Central memory CD8-positive, alpha-beta T cell (primary cell): Measurements from ENCODE around the gene CADPS.

Experiments used
- ATAC-seq: fragments of 150-1000 bp; cut with Tn5 transposase; replicated peaks from 2 replicates; pipeline ENCODE4 v1.10.0; 2022; ENCODE audit warnings: mild to moderate bottlenecking, moderate FRiP score, moderate number of reproducible peaks; ENCODE audit not compliant: poor library complexity, severe bottlenecking; ENCODE audit errors: extremely low read depth
- DNase-seq, 2 donors: peaks; one replicate each; pipeline ENCODE4 v3.0.0; 2021; ENCODE audit warnings: low spot score in 2 of 2
- H3K27ac Mint-ChIP-seq: one replicate; pipeline ENCODE4 v1.8.0; 2022; ENCODE audit warnings: low read depth, mild to moderate bottlenecking, moderate library complexity, mixed read lengths
- H3K27me3 Mint-ChIP-seq: one replicate; pipeline ENCODE4 v1.8.0; 2022; ENCODE audit warnings: mixed read lengths
- H3K36me3 Mint-ChIP-seq: one replicate; pipeline ENCODE4 v1.8.0; 2022; ENCODE audit warnings: mild to moderate bottlenecking, moderate library complexity, mixed read lengths; ENCODE audit not compliant: insufficient read depth
- H3K4me1 Mint-ChIP-seq: one replicate; pipeline ENCODE4 v1.8.0; 2022; ENCODE audit warnings: mixed read lengths
- H3K4me3 Mint-ChIP-seq: one replicate; pipeline ENCODE4 v1.8.0; 2022; ENCODE audit warnings: mild to moderate bottlenecking, moderate library complexity, mixed read lengths
- H3K9me3 Mint-ChIP-seq: one replicate; pipeline ENCODE4 v1.8.0; 2022; ENCODE audit warnings: mixed read lengths

CADPS gene

DNA sequence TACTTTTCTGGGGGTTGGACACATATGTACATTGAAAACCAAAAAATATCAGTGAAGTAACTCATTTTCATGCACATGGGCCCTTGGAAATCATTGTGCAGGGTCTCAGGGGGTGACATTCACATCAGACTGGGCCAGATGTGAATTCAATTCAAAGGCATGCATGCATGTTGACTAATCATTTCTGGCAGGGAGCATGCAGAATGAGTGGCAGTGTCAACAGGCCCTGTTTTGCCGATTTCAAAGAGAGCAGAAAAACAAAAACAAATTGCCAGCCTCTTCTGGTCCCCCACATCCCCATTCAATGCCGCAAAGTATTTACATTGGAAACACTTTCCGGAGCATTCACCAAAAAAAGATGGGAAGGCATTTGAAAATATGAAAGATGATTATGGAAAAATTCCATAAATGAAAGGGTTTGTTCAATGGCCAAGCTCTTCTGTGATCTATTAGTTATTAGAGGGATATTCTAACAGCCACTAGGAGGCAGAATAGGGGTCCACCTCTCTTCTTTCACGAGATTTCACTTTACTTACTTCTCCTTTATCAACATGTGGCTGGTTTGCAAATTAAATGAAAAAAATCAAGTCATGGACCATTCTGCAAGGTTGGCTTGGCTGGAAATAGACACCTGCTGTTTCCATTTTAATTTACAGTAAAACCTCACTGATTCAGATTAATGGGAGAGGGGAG is 382.0 kb downstream of the CADPS start:
- no peaks in the 10 kb centered on the region for H3K27me3 Mint-ChIP-seq
- no peak for ATAC-seq
- H3K4me3 Mint-ChIP-seq = no peak overlapping the region
- H3K36me3 Mint-ChIP-seq = no peaks in the 10 kb centered on the region
- peaks cover 7% of the 10 kb centered on the region for H3K9me3 Mint-ChIP-seq
- no peak for DNase-seq
- no peaks in the 10 kb centered on the region for H3K4me1 Mint-ChIP-seq
- no peak overlapping the region for H3K27ac Mint-ChIP-seq

DNA sequence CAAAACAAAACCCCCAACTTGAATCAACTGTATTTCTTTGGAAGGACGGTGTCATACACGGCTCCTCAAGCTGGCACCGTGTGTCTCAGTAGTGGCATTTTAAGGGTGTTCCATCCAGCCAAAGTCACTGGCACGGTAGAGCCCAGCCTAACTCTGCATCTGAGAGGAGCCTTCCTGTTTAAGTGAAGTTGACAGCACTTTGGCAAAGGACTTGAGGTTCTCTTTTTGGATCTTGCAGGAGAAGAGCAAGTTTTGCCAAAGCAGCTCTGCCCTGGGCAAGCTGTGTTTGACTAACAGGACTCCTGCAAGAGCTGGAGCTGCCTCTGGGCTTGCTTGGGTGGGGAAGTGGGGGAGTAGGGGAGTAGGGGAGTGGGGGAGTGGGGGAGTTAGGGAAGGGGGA is 392.3 kb downstream of the CADPS start:
- no peaks in the 10 kb centered on the region for H3K4me1 Mint-ChIP-seq
- no peak overlapping the region for H3K4me3 Mint-ChIP-seq
- H3K27me3 Mint-ChIP-seq = no peaks in the 10 kb centered on the region
- ATAC-seq (no peak), DNase-seq (no peak)
- no peak overlapping the region for H3K27ac Mint-ChIP-seq
- no peaks in the 10 kb centered on the region for H3K36me3 Mint-ChIP-seq
- peaks cover 10% of the 10 kb centered on the region for H3K9me3 Mint-ChIP-seq

DNA sequence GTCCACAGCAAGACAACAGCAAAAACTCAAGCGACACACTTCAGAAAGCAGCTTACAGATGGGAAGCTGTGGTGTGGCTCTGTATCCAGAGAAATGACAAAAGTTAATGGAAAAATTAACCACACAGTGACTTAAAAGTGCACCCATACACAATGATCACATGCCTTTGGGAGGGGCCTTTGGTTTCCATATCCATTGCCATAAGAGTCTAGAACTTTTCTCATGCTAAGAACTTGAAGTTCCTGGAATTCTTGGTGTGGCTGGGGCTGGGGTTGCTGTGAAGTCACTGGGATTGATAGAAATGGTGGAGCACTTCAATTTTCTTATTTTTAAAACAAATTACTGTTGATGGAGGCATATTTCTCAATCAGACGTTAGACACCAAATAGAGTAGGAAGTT is 393.3 kb downstream of the CADPS start:
- H3K4me1 Mint-ChIP-seq = no peaks in the 10 kb centered on the region
- ATAC-seq = no peak
- DNase-seq = no peak
- H3K36me3 Mint-ChIP-seq = no peaks in the 10 kb centered on the region
- H3K27ac Mint-ChIP-seq = no peak overlapping the region
- peaks cover 10% of the 10 kb centered on the region for H3K9me3 Mint-ChIP-seq
- no peak overlapping the region for H3K4me3 Mint-ChIP-seq
- no peaks in the 10 kb centered on the region for H3K27me3 Mint-ChIP-seq

- Mint-ChIP-seq H3K36me3 (no peaks in the 10 kb centered on the region), H3K9me3 (peaks cover 10% of the 10 kb centered on the region), H3K27ac (no peak overlapping the region), H3K4me1 (no peaks in the 10 kb centered on the region), H3K4me3 (no peak overlapping the region), H3K27me3 (no peaks in the 10 kb centered on the region)
- ATAC-seq = no peak
- no peak for DNase-seq
These were observed 395.2 kb downstream of the CADPS start for GRCh38 chr3:62480056-62480455.

DNA sequence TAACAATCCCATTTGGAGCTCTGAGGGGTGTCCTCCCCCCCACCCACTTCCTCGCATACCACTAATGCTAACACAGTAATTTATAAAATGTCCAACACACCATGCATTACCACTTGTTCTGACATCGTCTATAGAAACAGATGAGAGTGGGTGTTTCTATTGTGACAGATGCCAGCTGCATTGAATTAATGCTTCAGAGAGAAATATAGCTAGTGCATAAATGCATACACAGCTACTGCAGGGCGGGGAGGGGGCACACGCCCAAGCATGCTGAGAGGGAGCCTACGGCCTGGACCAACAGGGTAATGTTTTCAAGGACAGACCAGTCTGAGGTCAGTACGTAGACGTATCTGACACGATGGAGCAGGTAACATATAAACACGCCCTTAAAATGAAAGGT is 395.9 kb downstream of the CADPS start:
- ATAC-seq (no peak), DNase-seq (no peak)
- Mint-ChIP-seq H3K36me3 (no peaks in the 10 kb centered on the region), H3K4me3 (no peak overlapping the region), H3K9me3 (peaks cover 10% of the 10 kb centered on the region), H3K27me3 (no peaks in the 10 kb centered on the region), H3K27ac (no peak overlapping the region), H3K4me1 (no peaks in the 10 kb centered on the region)

DNA sequence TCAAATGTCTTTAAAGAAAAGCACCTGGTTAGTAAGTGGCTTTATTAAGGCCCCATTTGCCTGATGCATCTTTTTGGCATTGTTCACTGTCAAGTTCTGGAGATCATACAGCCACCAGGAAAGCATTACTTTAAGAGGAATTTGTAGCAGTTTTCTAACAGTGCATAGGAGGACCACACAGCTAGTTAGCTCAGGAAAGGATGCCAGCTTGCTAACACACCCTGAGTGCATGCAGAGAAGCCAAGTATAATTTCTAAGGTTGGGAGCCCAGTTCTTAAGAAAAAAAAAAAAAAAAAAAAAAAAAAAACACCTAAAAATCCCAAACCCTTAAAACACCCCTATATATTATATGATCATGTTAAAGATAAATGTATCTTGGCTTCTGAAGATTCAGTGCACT is 399.9 kb downstream of the CADPS start:
- ATAC-seq (no peak), DNase-seq (no peak)
- Mint-ChIP-seq H3K4me1 (no peaks in the 10 kb centered on the region), H3K9me3 (no peaks in the 10 kb centered on the region), H3K4me3 (no peak overlapping the region), H3K27ac (no peak overlapping the region), H3K36me3 (no peaks in the 10 kb centered on the region), H3K27me3 (peaks cover 9% of the 10 kb centered on the region)

GRCh38 chr3:62467966-62468722 is 407.1 kb downstream of the CADPS start:
- DNase-seq = no peak
- Mint-ChIP-seq H3K27ac (no peak overlapping the region), H3K9me3 (no peaks in the 10 kb centered on the region), H3K36me3 (no peaks in the 10 kb centered on the region), H3K4me1 (no peaks in the 10 kb centered on the region), H3K4me3 (no peak overlapping the region), H3K27me3 (peaks cover 9% of the 10 kb centered on the region)
- no peak for ATAC-seq

DNA sequence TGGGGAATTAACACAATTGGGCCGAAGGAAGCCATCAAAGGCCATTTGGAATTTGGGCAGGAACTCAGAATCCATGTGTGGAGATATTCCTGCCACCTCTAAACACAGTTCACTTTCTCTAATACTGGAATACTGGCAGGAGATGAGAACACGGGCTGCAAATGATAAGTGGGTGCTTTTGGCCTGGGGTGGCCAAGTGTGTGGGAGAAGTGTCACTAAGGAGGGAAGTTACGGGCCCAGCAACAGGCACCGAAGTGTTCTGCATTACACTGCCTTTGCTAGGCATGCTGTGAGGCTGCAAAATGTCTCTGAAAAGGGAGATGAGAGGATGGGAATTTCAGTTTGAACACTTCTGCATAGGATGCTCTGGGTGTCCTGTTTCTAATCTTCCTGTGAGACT is 412.4 kb downstream of the CADPS start:
- H3K4me1 Mint-ChIP-seq = no peaks in the 10 kb centered on the region
- ATAC-seq (no peak), DNase-seq (no peak)
- H3K9me3 Mint-ChIP-seq = no peaks in the 10 kb centered on the region
- no peak overlapping the region for H3K4me3 Mint-ChIP-seq
- no peak overlapping the region for H3K27ac Mint-ChIP-seq
- H3K27me3 Mint-ChIP-seq = no peaks in the 10 kb centered on the region
- no peaks in the 10 kb centered on the region for H3K36me3 Mint-ChIP-seq

DNA sequence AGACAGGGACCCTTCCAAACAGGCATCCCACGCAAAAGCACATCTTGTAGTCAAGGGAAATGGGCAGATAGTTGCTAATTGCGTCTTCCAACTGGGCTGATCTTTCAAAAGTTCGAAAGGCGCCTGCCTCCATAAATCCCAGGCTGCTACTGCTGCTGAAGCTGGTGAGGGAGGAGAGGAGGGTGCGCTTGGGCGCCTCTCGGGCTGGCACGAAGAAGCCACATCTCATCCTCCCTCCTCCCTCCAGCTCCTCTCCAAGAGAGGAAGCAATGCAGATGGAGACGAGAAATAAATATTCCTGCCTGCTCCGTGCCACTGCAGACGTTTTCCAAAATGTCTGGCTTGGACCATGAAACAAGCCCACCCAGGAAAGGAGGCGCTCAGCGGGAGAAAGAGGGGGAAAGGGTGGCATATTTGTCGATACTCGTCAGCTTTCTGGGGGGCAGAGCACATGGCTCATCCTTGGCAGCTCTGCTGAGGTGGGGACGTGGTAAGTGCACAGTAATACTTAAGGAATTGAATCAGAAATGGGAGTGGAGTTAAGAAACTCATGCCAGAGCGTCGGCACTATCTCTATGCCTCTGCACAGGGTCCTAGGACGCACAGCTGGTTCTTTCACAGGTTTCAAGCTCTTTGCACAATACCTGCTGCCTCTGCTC is 413.0 kb downstream of the CADPS start:
- Mint-ChIP-seq H3K27me3 (no peaks in the 10 kb centered on the region), H3K36me3 (no peaks in the 10 kb centered on the region), H3K9me3 (no peaks in the 10 kb centered on the region), H3K4me1 (no peaks in the 10 kb centered on the region), H3K27ac (no peak overlapping the region), H3K4me3 (no peak overlapping the region)
- DNase-seq (no peak), ATAC-seq (no peak)

GRCh38 chr3:62454916-62455315 is 420.3 kb downstream of the CADPS start:
- Mint-ChIP-seq H3K27ac (no peak overlapping the region), H3K4me3 (no peak overlapping the region), H3K4me1 (no peaks in the 10 kb centered on the region), H3K9me3 (no peaks in the 10 kb centered on the region), H3K36me3 (no peaks in the 10 kb centered on the region), H3K27me3 (no peaks in the 10 kb centered on the region)
- ATAC-seq (no peak), DNase-seq (no peak)

- no peaks in the 10 kb centered on the region for H3K4me1 Mint-ChIP-seq
- no peak overlapping the region for H3K4me3 Mint-ChIP-seq
- DNase-seq (no peak), ATAC-seq (no peak)
- no peak overlapping the region for H3K27ac Mint-ChIP-seq
- H3K36me3 Mint-ChIP-seq = no peaks in the 10 kb centered on the region
- H3K27me3 Mint-ChIP-seq = no peaks in the 10 kb centered on the region
- H3K9me3 Mint-ChIP-seq = no peaks in the 10 kb centered on the region
These were observed 421.8 kb downstream of the CADPS start for GRCh38 chr3:62453448-62453847.

- H3K27ac Mint-ChIP-seq = no peak overlapping the region
- H3K4me3 Mint-ChIP-seq = no peak overlapping the region
- H3K36me3 Mint-ChIP-seq = no peaks in the 10 kb centered on the region
- peaks cover 3% of the 10 kb centered on the region for H3K4me1 Mint-ChIP-seq
- DNase-seq (no peak), ATAC-seq (no peak)
- H3K9me3 Mint-ChIP-seq = no peaks in the 10 kb centered on the region
- H3K27me3 Mint-ChIP-seq = no peaks in the 10 kb centered on the region
These were observed 423.9 kb downstream of the CADPS start for GRCh38 chr3:62451211-62451887.
